Naive B cell (primary cell): ENCODE results near the gene KLHL25. TPM values are rescaled to one million over a fixed set of nuclear protein-coding genes. Genes with fewer than 3 reads are reported as not detected.

Experiments
- ATAC-seq, 2 donors: fragments of 150-1000 bp; cut with Tn5 transposase; 2 replicates each; pipeline ENCODE4 v1.10.0; 2021; ENCODE audit warnings: low read depth in 2 of 2, mild to moderate bottlenecking in 2 of 2, moderate library complexity in 2 of 2
- DNase-seq: peaks from one replicate; pipeline ENCODE4 v3.0.0; 2022
- H3K27ac Mint-ChIP-seq, 6 donors: one replicate each; pipeline ENCODE4 v1.8.0; 2020 to 2022; ENCODE audit warnings: mild to moderate bottlenecking in 6 of 6, mixed read lengths in 6 of 6, moderate library complexity in 5 of 6, inconsistent platforms in 2 of 6
- H3K27me3 Mint-ChIP-seq, 3 donors: one replicate each; pipeline ENCODE4 v1.8.0; 2021 to 2022; ENCODE audit warnings: mixed read lengths in 3 of 3, mild to moderate bottlenecking in 1 of 3
- H3K36me3 Mint-ChIP-seq, 2 donors: one replicate each; pipeline ENCODE4 v1.8.0; 2020 to 2022; ENCODE audit warnings: mixed read lengths in 2 of 2, inconsistent platforms in 1 of 2, mild to moderate bottlenecking in 1 of 2
- H3K4me1 Mint-ChIP-seq, 3 donors: one replicate each; pipeline ENCODE4 v1.8.0; 2020 to 2022; ENCODE audit warnings: mixed read lengths in 3 of 3, inconsistent platforms in 1 of 3, mild to moderate bottlenecking in 1 of 3, moderate library complexity in 1 of 3
- H3K4me3 Mint-ChIP-seq, 8 donors: one replicate each; pipeline ENCODE4 v1.8.0; 2020 to 2022; ENCODE audit warnings: mild to moderate bottlenecking in 8 of 8, mixed read lengths in 8 of 8, moderate library complexity in 8 of 8, inconsistent platforms in 2 of 8
- H3K9me3 Mint-ChIP-seq, 7 donors: one replicate each; pipeline ENCODE4 v1.8.0; 2020 to 2022; ENCODE audit warnings: mixed read lengths in 7 of 7, mild to moderate bottlenecking in 5 of 7, inconsistent platforms in 2 of 7, moderate library complexity in 1 of 7
- polyA plus RNA-seq, 6 donors: library from polyadenylated mRNA; unstranded; fragments of 300-500 nt; fragmentation: Illumina TruSeq; gene quantifications; one replicate each; pipeline ENCODE4 v1.2.3, GENCODE V29; 2021; ENCODE audit warnings: low read depth in 6 of 6

KLHL25 gene
- polyA plus RNA-seq, 6 donors from 2014 or later = 0.21 to 0.63 (median 0.36) TPM

GRCh38 chr15:85795337-85796305, 896 bp upstream of the KLHL25 start:
- Mint-ChIP-seq H3K27me3 (peaks cover 5 to 21% (median 18%) of the 10 kb centered on the region in 3 donors), H3K9me3 (peaks cover 0 to 3% (median 0%) of the 10 kb centered on the region in 7 donors), H3K27ac (peak overlapping the region in 1 of 6 donors; percentile 64), H3K4me3 (peak overlapping the region; percentile 84 to 96 (median 94)), H3K36me3 (no peaks in the 10 kb centered on the region), H3K4me1 (peaks cover 25 to 39% (median 33%) of the 10 kb centered on the region in 3 donors)
- no peak for DNase-seq
- ATAC-seq = no peak

DNA sequence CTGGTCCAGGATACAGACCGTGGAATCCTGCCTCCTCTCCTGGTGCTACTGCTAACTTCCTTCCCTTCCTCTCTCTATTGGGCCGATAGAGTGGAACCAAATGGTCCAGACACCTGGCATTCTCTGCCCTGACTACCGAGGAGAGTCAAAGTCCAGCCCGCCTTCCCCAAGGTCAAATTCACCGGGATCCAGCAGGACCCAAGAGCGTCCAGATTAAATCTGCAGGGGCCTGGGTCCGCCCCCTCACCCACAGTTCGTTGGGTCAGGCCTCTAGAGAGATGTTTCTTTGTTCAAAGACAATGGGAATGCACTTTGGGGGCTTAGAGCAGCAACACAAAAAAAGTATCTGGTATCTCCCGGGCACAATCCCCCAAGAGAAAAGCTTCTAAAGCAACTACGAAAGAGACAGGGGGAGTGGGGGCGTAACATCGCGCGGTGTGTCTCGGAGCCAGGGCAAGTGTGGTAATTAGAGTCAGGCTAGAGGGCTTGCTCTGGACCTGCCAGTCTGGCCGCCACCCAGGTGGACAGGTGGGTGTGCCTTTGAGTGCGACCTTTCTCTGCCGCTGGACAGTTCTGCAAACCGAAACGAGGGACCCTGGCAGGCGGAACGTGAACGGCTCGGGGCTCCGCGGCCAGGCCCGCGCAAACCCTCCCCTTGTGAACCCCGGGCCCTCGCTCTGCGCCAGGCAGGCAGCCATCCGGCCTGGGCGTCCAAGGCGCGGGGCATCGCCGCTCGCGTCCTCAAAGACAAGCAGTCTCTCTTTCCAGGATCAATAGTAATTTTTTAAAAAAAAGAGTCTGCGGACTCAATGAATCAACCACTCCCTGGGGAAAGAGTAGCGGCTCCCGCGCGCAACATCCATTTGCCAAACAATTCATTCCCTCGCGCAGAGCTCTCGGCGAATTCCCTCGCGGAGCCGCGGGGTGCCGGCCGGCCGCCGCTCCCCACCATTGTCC, 806 bp downstream of the KLHL25 start:
- H3K36me3 Mint-ChIP-seq = no peaks in the 10 kb centered on the region
- peak overlapping the region in 4 of 6 donors; percentile 10 to 90 (median 67) for H3K27ac Mint-ChIP-seq
- ATAC-seq (peak; percentile 24 to 35), DNase-seq (peak; percentile 28)
- peak overlapping the region; percentile 87 to 96 (median 90) for H3K4me3 Mint-ChIP-seq
- peaks cover 0 to 3% (median 0%) of the 10 kb centered on the region in 7 donors for H3K9me3 Mint-ChIP-seq
- peaks cover 5 to 16% (median 12%) of the 10 kb centered on the region in 3 donors for H3K27me3 Mint-ChIP-seq
- H3K4me1 Mint-ChIP-seq = peaks cover 21 to 29% (median 27%) of the 10 kb centered on the region in 3 donors

- ATAC-seq (no peak), DNase-seq (no peak)
- Mint-ChIP-seq H3K27me3 (peaks cover 0 to 8% (median 6%) of the 10 kb centered on the region in 3 donors), H3K4me3 (peak overlapping the region; percentile 87 to 96 (median 90)), H3K27ac (peak overlapping the region in 5 of 6 donors; percentile 16 to 90 (median 60)), H3K9me3 (peaks cover 0 to 3% (median 0%) of the 10 kb centered on the region in 7 donors), H3K4me1 (peaks cover 21 to 29% (median 27%) of the 10 kb centered on the region in 3 donors), H3K36me3 (no peaks in the 10 kb centered on the region)
Observed at GRCh38 chr15:85792912-85793590, 1.7 kb downstream of the KLHL25 start.

DNA sequence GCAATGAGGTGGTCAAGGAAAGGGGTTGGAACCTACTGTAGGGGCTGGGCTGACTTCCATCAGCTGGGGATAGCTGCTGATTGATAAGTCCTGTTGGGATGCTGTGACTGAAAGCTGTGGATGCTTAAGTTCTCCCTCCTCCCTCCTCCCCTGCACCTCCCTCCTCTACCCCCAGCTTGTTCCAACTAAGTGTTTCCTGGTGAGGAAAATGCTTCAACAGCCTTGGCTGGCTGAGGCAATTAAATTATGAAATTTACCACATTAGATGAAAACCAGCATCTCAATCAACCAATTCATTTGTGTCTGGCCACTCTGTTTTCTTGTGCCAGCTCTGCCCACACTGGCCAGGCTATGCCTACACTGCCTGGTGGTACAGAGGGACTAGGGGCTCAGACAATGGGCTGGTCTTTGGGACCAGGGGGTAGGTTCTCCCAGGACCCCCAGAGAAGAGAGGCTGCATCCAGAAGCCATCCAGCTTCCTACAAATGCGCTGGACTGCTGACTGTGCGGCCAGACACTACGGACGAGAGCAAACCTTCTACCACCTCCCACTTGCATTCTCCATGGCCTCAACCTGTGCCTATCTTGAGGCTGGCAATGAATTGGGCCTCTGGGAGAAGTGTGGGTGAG, 2.5 kb downstream of the KLHL25 start:
- ATAC-seq (no peak), DNase-seq (no peak)
- no peaks in the 10 kb centered on the region for H3K36me3 Mint-ChIP-seq
- peaks cover 21 to 29% (median 27%) of the 10 kb centered on the region in 3 donors for H3K4me1 Mint-ChIP-seq
- H3K27me3 Mint-ChIP-seq = peaks cover 0 to 6% (median 6%) of the 10 kb centered on the region in 3 donors
- peaks cover 0 to 3% (median 0%) of the 10 kb centered on the region in 7 donors for H3K9me3 Mint-ChIP-seq
- peak overlapping the region in 2 of 8 donors; percentile 30 to 48 for H3K4me3 Mint-ChIP-seq
- H3K27ac Mint-ChIP-seq = no peak overlapping the region

DNA sequence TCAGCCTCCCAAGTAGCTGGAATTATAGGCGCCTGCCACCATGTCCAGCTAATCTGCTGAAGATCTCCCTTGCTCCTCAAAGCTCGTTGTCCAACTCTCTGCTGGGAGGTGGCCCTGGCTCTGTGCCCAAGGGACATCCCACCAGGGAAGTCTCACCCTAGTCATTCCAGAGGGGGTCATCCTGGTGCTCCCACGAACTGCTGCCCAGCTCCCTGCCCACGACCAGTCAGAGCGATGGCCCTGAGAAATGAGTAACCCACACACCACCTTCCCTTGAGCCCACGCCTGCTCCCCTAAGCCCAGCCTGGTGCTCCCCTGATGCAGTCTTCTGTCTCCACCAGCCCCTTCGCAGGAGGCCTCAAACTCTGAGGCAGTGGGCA, 5.2 kb downstream of the KLHL25 start:
- no peak for ATAC-seq
- Mint-ChIP-seq H3K9me3 (no peaks in the 10 kb centered on the region), H3K4me1 (peaks cover 14 to 32% (median 21%) of the 10 kb centered on the region in 3 donors), H3K27ac (no peak overlapping the region), H3K36me3 (no peaks in the 10 kb centered on the region), H3K4me3 (no peak overlapping the region), H3K27me3 (peaks cover 0 to 6% (median 0%) of the 10 kb centered on the region in 3 donors)
- no peak for DNase-seq

DNA sequence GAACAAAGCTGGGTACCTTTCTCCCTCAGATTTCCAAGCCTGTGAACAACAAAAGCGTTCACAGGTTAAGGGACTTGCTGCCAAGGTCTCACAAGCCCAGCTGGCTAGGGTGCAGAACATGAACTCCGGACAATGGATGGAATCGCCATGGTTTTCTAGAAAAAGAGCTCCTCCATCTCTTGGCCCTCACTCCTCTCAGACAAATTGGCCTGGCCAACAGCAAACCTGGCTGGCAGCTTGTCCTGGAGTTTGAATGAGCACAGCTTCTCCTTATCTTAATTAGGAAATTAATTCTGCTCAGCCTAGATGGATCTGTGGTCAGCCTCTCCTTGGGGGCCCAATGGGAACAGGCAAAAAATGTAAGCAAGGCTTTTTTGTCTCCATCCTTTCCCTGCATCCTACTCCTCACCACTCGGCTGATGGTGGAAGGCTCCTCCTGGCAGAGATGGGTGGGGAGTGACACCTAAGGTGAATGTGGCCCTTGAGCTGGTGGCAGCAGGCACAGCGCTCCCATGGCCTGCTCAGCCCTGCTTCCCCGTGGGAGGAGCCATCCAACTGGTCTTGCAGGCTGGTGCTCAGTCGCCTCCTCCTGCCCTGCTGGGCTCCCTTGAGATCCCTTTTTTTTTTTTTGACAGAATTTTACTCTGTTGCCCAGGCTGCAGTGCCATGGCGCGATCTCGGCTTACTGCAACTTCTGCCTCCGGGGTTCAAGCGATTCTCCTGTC, 5.8 kb downstream of the KLHL25 start:
- no peak overlapping the region for H3K27ac Mint-ChIP-seq
- no peaks in the 10 kb centered on the region for H3K36me3 Mint-ChIP-seq
- no peak for DNase-seq
- H3K4me3 Mint-ChIP-seq = no peak overlapping the region
- ATAC-seq = no peak
- H3K9me3 Mint-ChIP-seq = no peaks in the 10 kb centered on the region
- peaks cover 13 to 31% (median 19%) of the 10 kb centered on the region in 3 donors for H3K4me1 Mint-ChIP-seq
- peaks cover 0 to 6% (median 0%) of the 10 kb centered on the region in 3 donors for H3K27me3 Mint-ChIP-seq

- Mint-ChIP-seq H3K4me1 (peaks cover 0 to 17% (median 4%) of the 10 kb centered on the region in 3 donors), H3K4me3 (no peak overlapping the region), H3K36me3 (no peaks in the 10 kb centered on the region), H3K9me3 (no peaks in the 10 kb centered on the region), H3K27ac (no peak overlapping the region), H3K27me3 (no peaks in the 10 kb centered on the region)
- DNase-seq (no peak), ATAC-seq (no peak)
Observed at GRCh38 chr15:85786781-85787114, 8.0 kb downstream of the KLHL25 start.

DNA sequence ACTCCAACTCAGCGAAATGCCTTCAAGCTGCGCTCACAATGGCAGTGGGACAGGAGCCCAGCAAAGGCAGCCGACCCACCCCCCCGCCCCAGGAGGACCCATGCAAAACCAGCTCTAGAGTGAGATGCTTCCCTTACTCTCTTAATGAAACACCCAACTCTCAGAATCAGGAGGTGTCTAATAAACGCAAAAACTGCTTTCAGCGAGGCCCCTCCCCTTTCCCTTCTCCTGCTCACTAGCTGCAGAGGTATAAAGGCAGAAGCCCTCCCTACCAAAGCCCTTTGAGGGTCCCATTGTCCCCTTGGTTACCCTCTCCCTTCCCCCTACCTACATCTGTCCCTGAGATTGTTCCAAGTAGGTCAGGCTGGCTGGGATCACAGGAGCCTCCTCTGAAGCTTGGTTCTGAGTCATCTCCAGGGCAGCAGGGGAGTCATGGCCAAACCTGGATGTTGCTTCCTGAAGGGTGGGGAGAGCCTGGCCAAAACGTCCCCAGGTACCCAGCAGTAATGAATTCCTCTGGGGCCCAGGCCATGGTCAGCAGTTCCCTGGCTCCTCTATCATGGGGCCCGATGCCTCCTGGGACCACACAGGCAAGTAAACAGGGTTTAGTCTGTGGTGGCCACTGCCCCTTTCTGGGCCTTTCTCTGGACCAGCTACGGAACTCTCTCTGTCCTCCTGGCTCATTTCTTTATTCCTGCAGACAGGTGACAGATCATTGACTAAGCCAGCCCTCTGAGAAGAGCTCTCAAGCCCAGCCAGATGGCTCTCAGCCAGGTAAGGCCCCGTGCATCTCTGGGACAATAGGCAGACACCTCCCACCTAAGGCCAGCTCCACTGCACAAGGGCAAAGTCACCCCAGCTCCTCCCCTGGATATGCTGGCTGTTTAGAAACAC, 8.6 kb downstream of the KLHL25 start:
- no peaks in the 10 kb centered on the region for H3K27me3 Mint-ChIP-seq
- peak overlapping the region in 1 of 6 donors; percentile 24 for H3K27ac Mint-ChIP-seq
- no peaks in the 10 kb centered on the region for H3K9me3 Mint-ChIP-seq
- peaks cover 0 to 15% (median 4%) of the 10 kb centered on the region in 3 donors for H3K4me1 Mint-ChIP-seq
- DNase-seq (no peak), ATAC-seq (no peak)
- H3K36me3 Mint-ChIP-seq = no peaks in the 10 kb centered on the region
- no peak overlapping the region for H3K4me3 Mint-ChIP-seq

DNA sequence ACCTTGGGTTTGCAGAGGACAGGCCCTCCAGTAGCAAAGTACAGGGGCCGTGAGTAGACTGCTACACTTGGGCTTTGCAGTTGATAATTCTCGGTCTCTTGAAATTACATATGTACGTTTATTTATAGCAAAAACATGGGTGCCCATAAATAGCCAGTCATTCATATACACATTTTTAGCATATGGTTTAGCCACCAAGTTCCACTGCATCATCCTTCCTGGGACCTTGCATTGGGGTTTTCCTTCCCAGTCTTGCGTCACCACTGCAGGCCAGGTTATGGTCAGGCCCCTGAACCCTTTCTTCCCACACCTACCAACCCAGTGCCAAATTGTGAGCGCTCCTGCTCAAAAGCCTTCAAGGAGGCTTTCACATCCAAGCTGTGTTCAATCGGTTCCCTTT, 12.7 kb downstream of the KLHL25 start:
- ATAC-seq (no peak), DNase-seq (no peak)
- Mint-ChIP-seq H3K9me3 (no peaks in the 10 kb centered on the region), H3K27me3 (no peaks in the 10 kb centered on the region), H3K4me1 (peaks cover 0 to 15% (median 4%) of the 10 kb centered on the region in 3 donors), H3K27ac (peak overlapping the region in 2 of 6 donors; percentile 13 to 33), H3K4me3 (no peak overlapping the region), H3K36me3 (no peaks in the 10 kb centered on the region)

DNA sequence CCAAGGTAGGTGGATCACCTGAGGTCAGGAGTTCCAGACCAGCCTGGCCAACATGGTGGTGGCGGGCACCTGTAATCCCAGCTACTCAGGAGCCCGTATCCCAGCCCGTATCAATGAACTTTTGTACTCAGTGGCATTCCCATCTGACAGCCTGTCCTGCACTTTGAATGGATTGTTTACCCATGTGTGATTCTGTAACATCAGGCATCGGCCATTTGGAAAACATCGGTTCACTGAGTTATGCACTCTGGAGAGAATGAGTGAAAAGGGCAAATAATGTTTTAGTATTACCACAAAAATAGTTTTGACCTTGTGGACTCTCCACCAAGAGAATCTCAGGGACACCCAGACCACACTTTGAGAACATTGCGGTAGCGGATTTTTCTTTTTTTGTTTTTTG, 13.6 kb downstream of the KLHL25 start:
- Mint-ChIP-seq H3K9me3 (no peaks in the 10 kb centered on the region), H3K4me3 (no peak overlapping the region), H3K36me3 (no peaks in the 10 kb centered on the region), H3K27me3 (no peaks in the 10 kb centered on the region), H3K27ac (no peak overlapping the region), H3K4me1 (peaks cover 0 to 11% (median 4%) of the 10 kb centered on the region in 3 donors)
- no peak for DNase-seq
- ATAC-seq = no peak

GRCh38 chr15:85780225-85780985, 14.3 kb downstream of the KLHL25 start:
- no peaks in the 10 kb centered on the region for H3K36me3 Mint-ChIP-seq
- H3K27ac Mint-ChIP-seq = no peak overlapping the region
- H3K4me1 Mint-ChIP-seq = peaks cover 0 to 5% (median 4%) of the 10 kb centered on the region in 3 donors
- DNase-seq (no peak), ATAC-seq (no peak)
- H3K4me3 Mint-ChIP-seq = peak overlapping the region in 1 of 8 donors; percentile 15
- H3K27me3 Mint-ChIP-seq = no peaks in the 10 kb centered on the region
- H3K9me3 Mint-ChIP-seq = no peaks in the 10 kb centered on the region
